Glutamatergic neuron (in vitro differentiated cells): Measurements from ENCODE around the gene UBE2F. TPM values are rescaled to one million over a fixed set of nuclear protein-coding genes. Genes with fewer than 3 reads are reported as not detected.
A peak's percentile ranks its signal among the peaks of the same experiment; 100 is the strongest.
"Not testable (repeated sequence)": the region's sequence is repeated elsewhere in the genome, so short reads cannot be mapped to it uniquely, and the experiment has no call there.

Experiments used
- DNase-seq: peaks from one replicate; pipeline ENCODE4 v3.0.0; 2022
- H3K27ac Mint-ChIP-seq: one replicate; pipeline ENCODE4 v1.8.0; 2020; ENCODE audit warnings: mild to moderate bottlenecking, mixed read lengths, inconsistent platforms; ENCODE audit not compliant: unreplicated experiment
- H3K27me3 Mint-ChIP-seq: one replicate; pipeline ENCODE4 v1.8.0; 2020; ENCODE audit warnings: mild to moderate bottlenecking, moderate library complexity, mixed read lengths, inconsistent platforms; ENCODE audit not compliant: unreplicated experiment
- H3K36me3 Mint-ChIP-seq: one replicate; pipeline ENCODE4 v1.8.0; 2020; ENCODE audit warnings: mild to moderate bottlenecking, mixed read lengths, inconsistent platforms; ENCODE audit not compliant: unreplicated experiment
- H3K4me1 Mint-ChIP-seq: one replicate; pipeline ENCODE4 v1.8.0; 2020; ENCODE audit warnings: mild to moderate bottlenecking, low read depth, mixed read lengths, inconsistent platforms; ENCODE audit not compliant: unreplicated experiment
- H3K4me3 Mint-ChIP-seq: one replicate; pipeline ENCODE4 v1.8.0; 2020; ENCODE audit warnings: mild to moderate bottlenecking, mixed read lengths, inconsistent platforms; ENCODE audit not compliant: unreplicated experiment
- H3K9me3 Mint-ChIP-seq: one replicate; pipeline ENCODE4 v1.8.0; 2020; ENCODE audit warnings: mild to moderate bottlenecking, moderate library complexity, mixed read lengths, inconsistent platforms; ENCODE audit not compliant: unreplicated experiment
- CTCF ChIP-seq: fragments of 200-600 bp; sonication (generic); IDR thresholded peaks from one replicate; pipeline ENCODE4 v1.5.0; 2021; ENCODE audit not compliant: partially characterized antibody, unreplicated experiment
- total RNA-seq: library from RNA; stranded (reverse); fragmentation: NEBNext Ultra II Directional; extraction: Animal tissue kit (Norgen Biotek cat#: 25700); gene quantifications from one replicate; pipeline ENCODE4 v1.2.1, GENCODE V29; 2021; ENCODE audit not compliant: unreplicated experiment

UBE2F gene
- total RNA-seq, 1 donor from 2014 or later: 43.0 TPM

DNA sequence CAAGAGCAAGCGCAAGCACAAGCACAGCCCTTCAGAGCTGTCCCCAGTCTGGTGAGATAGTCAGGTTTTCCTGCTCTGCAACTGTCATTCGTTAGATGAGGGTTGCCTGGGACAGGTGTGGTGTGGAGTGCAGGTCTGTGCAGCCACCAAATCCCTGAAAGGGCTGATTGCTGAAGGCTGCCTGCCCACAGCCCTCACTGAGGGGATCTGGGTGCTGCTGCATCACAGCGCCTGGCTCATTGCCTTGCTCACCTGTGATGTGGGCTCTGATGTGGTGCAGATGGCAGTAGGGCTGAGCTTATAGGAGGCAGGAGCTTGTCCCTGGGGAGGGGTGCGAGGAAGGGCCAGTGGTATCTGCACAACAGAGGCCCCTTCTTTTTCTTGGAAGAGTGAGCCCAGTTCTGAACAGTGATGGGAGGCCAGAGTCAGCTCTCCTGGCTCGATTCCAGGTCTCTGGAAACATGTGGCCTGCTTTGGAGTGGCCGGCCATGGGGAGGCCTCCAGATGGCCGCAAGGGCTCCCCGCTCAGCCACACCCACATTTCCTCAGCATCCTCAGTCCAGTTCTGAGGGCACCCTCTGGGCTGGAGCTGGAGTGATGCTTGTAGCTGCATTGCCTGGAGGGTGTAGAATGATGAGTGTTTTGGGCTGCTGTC lies 11.4 kb downstream of the UBE2F start:
- Mint-ChIP-seq H3K36me3 (no peaks in the 10 kb centered on the region), H3K4me1 (peaks cover 30% of the 10 kb centered on the region), H3K9me3 (peaks cover 1% of the 10 kb centered on the region), H3K27me3 (peaks cover 6% of the 10 kb centered on the region), H3K27ac (peak overlapping the region; percentile 59), H3K4me3 (peak overlapping the region; percentile 55)
- TF ChIP-seq CTCF: no peak
- no peak for DNase-seq

- H3K36me3 Mint-ChIP-seq: no peaks in the 10 kb centered on the region
- H3K27me3 Mint-ChIP-seq: peaks cover 6% of the 10 kb centered on the region
- H3K4me1 Mint-ChIP-seq: peaks cover 25% of the 10 kb centered on the region
- TF ChIP-seq CTCF: no peak
- H3K27ac Mint-ChIP-seq: no peak overlapping the region
- H3K9me3 Mint-ChIP-seq: peaks cover 1% of the 10 kb centered on the region
- DNase-seq: no peak
- peak overlapping the region; percentile 61 for H3K4me3 Mint-ChIP-seq
These were observed 12.5 kb downstream of the UBE2F start for GRCh38 chr2:237979331-237979730.

DNA sequence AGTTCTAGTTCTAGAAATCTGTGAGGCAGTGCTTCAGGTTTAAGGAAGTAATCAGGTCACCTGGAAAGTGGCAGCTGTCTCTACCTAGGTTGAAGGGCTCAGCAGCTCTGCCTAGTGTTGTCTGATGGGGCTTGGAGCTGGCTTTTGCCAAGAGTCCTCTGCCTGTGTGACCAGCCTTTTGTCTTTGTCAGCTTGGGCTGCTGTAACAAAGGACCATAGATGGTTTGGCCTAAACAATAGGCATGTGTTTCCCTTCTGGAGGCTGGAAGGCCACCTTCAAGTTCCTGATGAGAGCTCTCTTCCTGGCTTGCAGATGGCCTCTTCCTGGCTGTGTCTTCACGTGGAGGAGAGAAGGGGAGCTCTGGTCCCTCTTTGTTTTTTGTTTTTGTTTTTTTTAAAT lies 13.3 kb downstream of the UBE2F start:
- Mint-ChIP-seq H3K9me3 (peaks cover 1% of the 10 kb centered on the region), H3K4me3 (no peak overlapping the region), H3K27ac (no peak overlapping the region), H3K4me1 (peaks cover 25% of the 10 kb centered on the region), H3K36me3 (no peaks in the 10 kb centered on the region), H3K27me3 (peaks cover 6% of the 10 kb centered on the region)
- no peak for TF ChIP-seq CTCF
- no peak for DNase-seq

DNA sequence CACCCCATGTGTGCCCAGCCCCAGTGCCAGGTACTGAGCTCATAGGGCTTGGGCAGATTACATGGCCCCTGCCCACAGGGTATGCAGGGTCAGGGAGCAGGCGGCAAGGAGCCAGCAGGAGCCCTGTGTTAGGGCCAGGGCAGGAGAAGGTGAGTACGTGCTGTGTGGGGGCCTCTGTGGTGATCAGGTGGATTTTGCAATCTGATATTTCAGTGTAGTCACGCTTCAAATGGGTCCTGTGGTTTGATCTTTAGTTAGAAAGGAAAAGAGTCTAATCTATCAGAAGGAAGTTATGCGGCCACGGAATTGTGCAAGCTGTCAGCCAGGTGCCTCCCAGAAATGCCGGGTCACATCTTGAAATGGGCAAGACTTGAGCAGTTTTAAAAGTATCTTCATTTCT lies 13.9 kb downstream of the UBE2F start:
- no peaks in the 10 kb centered on the region for H3K36me3 Mint-ChIP-seq
- no peak for DNase-seq
- no peak overlapping the region for H3K4me3 Mint-ChIP-seq
- peak overlapping the region; percentile 11 for H3K27ac Mint-ChIP-seq
- peaks cover 6% of the 10 kb centered on the region for H3K27me3 Mint-ChIP-seq
- H3K9me3 Mint-ChIP-seq: peaks cover 1% of the 10 kb centered on the region
- peaks cover 25% of the 10 kb centered on the region for H3K4me1 Mint-ChIP-seq
- no peak for TF ChIP-seq CTCF

GRCh38 chr2:237981621-237982020 lies 14.8 kb downstream of the UBE2F start:
- not testable (repeated sequence) for H3K27ac Mint-ChIP-seq, DNase-seq, H3K9me3 Mint-ChIP-seq, H3K36me3 Mint-ChIP-seq, H3K27me3 Mint-ChIP-seq, H3K4me3 Mint-ChIP-seq
- H3K4me1 Mint-ChIP-seq: peaks cover 25% of the 10 kb centered on the region
